ENCODE measurements around the gene C10orf120.

- TF ChIP-seq CTCF (conservative IDR thresholded peaks at IDR 0.05 in 1 of 2, IDR thresholded peaks at IDR 0.05 in 1 of 2; ENCODE audit: extremely low read depth in 1 of 2, insufficient read depth in 1 of 2, low read depth in 1 of 2, low read length in 2 of 2) (no peak), EZH2 (IDR thresholded peaks at IDR 0.05; ENCODE audit: borderline replicate concordance, low read length) (no peak)
Observed at GRCh38 chr10:122707535-122707934, 7.9 kb upstream of the C10orf120 start.

All from mammary epithelial cell (primary cell).